SHP77 (cell line): Measurements from ENCODE around the gene MGAT5.

Experiments
- DNase-seq, 2 experiments: peaks; one replicate each; lab custom pipeline; 2025; lab: John Stamatoyannopoulos, UW

MGAT5 gene

GRCh38 chr2:134253804-134254203, at the start of gene MGAT5:
Gene MGAT5, plus strand, starts transcription at chr2:134254072. Its CDS starts 332 bp downstream, at chr2:134254404.
- DNase-seq, result peak; percentile 10 to 13

GRCh38 chr2:134205087-134205486, 48.8 kb upstream of the MGAT5 start:
- no peak for DNase-seq

GRCh38 chr2:134206031-134206430, 47.8 kb upstream of the MGAT5 start:
- no peak for DNase-seq

GRCh38 chr2:134206573-134206972, 47.3 kb upstream of the MGAT5 start:
- no peak for DNase-seq

- DNase-seq, result peak; percentile 4 to 40
Measured at GRCh38 chr2:134207589-134208209, 46.2 kb upstream of the MGAT5 start.

GRCh38 chr2:134208825-134209224, 45.0 kb upstream of the MGAT5 start:
- DNase-seq, result no peak

GRCh38 chr2:134212746-134213145, 41.1 kb upstream of the MGAT5 start:
- no peak for DNase-seq

- DNase-seq, result no peak
Measured at GRCh38 chr2:134216152-134216829, 37.6 kb upstream of the MGAT5 start.

- no peak for DNase-seq
Measured at GRCh38 chr2:134217351-134217750, 36.5 kb upstream of the MGAT5 start.

- no peak for DNase-seq
Measured at GRCh38 chr2:134217924-134218323, 35.9 kb upstream of the MGAT5 start.

- DNase-seq, result no peak
Measured at GRCh38 chr2:134218414-134218813, 35.5 kb upstream of the MGAT5 start.

GRCh38 chr2:134218930-134219658, 34.8 kb upstream of the MGAT5 start:
- no peak for DNase-seq

GRCh38 chr2:134220344-134220974, 33.4 kb upstream of the MGAT5 start:
- DNase-seq, result no peak

- DNase-seq, result no peak
Measured at GRCh38 chr2:134224005-134224404, 29.9 kb upstream of the MGAT5 start.

GRCh38 chr2:134225173-134225572, 28.7 kb upstream of the MGAT5 start:
- no peak for DNase-seq

GRCh38 chr2:134225841-134226240, 28.0 kb upstream of the MGAT5 start:
- DNase-seq, result no peak

GRCh38 chr2:134226601-134227000, 27.3 kb upstream of the MGAT5 start:
- no peak for DNase-seq

GRCh38 chr2:134227666-134228065, 26.2 kb upstream of the MGAT5 start:
- no peak for DNase-seq

GRCh38 chr2:134228493-134228903, 25.4 kb upstream of the MGAT5 start:
- peak; percentile 16 to 22 for DNase-seq

GRCh38 chr2:134229540-134229939, 24.3 kb upstream of the MGAT5 start:
- no peak for DNase-seq

- no peak for DNase-seq
Measured at GRCh38 chr2:134230885-134231284, 23.0 kb upstream of the MGAT5 start.

GRCh38 chr2:134231301-134231964, 22.4 kb upstream of the MGAT5 start:
- no peak for DNase-seq
